ENCODE measurements around the gene HIBCH. TPM values are rescaled to one million over a fixed set of nuclear protein-coding genes. Genes with fewer than 3 reads are reported as not detected.
"Not testable (repeated sequence)": the region's sequence is repeated elsewhere in the genome, so short reads cannot be mapped to it uniquely, and the experiment has no call there.

HIBCH gene
- total RNA-seq, 1 experiment from 2014 or later, result 20.0 TPM

GRCh38 chr2:190157613-190158528 is 161.8 kb downstream of the HIBCH start:
- in situ Hi-C loops (cut with HindIII; ENCODE audit: low pct_unique_long_range_greater_than_20kb, low sequenced_read_pairs), result not testable (repeated sequence)

GRCh38 chr2:190156530-190157212 is 163.0 kb downstream of the HIBCH start:
- in situ Hi-C loops (cut with HindIII; ENCODE audit: low pct_unique_long_range_greater_than_20kb, low sequenced_read_pairs), result no loop called here
- DNase-seq (ENCODE audit: low read depth, low spot score), result no peak

More at GRCh38 chr2:190157613-190158528, 161.8 kb downstream of the HIBCH start:
- not testable (repeated sequence) for DNase-seq (ENCODE audit: low read depth, low spot score)

Other genes starting within 250 kb of the HIBCH start
- 1.5 and 2.4 TPM in 2 replicates for gene INPP1, start 23.8 kb upstream of the HIBCH start, total RNA-seq (2014; rRNA removed; shearing (Covaris generic))
- gene MFSD6, start 88.5 kb upstream of the HIBCH start, total RNA-seq (2014; rRNA removed; shearing (Covaris generic)), result 6.7 and 7.2 TPM in 2 replicates
- 9.0 and 11.8 TPM in 2 replicates for gene NEMP2, start 214.9 kb upstream of the HIBCH start, total RNA-seq (2014; rRNA removed; shearing (Covaris generic))

All from SK-MEL-5 (cell line).